Loucy (cell line): Measurements from ENCODE around the gene RHOD.

Experiments
- EZH2phosphoT487 ChIP-seq: fragments of 200-600 bp; IDR thresholded peaks from 2 replicates; pipeline ENCODE4 v1.6.1; 2018; ENCODE audit warnings: antibody characterized with exemption, mild to moderate bottlenecking, moderate library complexity, borderline replicate concordance
- TF ChIP-seq, protein P1 (sequence below): fragments of 200-600 bp; sonication (generic); conservative IDR thresholded peaks from 2 replicates; pipeline ENCODE4 v1.5.1; 2014; ENCODE audit warnings: mild to moderate bottlenecking, antibody characterized with exemption, low read length

DNA sequence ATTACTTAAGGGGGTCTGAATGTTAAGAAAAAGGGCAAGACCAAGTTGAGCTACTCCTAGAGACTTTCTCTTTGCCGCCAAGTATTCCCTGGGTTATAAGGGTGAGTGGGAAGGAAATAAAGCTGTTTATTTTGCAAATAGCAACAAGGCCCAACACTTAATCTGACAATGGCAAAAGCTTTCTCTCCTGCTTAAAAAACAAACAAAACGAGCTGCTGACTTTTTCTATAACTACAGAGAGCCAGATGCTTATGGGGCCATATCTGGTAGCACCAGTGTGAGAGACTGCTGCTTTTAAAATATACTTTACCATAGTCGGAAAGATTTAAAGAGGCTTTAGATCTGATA is 60.1 kb downstream of the RHOD start:
- TF ChIP-seq, protein P1, sequence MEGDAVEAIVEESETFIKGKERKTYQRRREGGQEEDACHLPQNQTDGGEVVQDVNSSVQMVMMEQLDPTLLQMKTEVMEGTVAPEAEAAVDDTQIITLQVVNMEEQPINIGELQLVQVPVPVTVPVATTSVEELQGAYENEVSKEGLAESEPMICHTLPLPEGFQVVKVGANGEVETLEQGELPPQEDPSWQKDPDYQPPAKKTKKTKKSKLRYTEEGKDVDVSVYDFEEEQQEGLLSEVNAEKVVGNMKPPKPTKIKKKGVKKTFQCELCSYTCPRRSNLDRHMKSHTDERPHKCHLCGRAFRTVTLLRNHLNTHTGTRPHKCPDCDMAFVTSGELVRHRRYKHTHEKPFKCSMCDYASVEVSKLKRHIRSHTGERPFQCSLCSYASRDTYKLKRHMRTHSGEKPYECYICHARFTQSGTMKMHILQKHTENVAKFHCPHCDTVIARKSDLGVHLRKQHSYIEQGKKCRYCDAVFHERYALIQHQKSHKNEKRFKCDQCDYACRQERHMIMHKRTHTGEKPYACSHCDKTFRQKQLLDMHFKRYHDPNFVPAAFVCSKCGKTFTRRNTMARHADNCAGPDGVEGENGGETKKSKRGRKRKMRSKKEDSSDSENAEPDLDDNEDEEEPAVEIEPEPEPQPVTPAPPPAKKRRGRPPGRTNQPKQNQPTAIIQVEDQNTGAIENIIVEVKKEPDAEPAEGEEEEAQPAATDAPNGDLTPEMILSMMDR, result no peak
- no peak for TF ChIP-seq EZH2phosphoT487
